Sigmoid colon (tissue), 4 donors: ENCODE results near the gene TMED7.

ENCODE experiments used
- CTCF ChIP-seq, 4 experiments: fragments of 450-650 bp in 3 of 4; fragments of 200-600 bp in 1 of 4; IDR thresholded peaks; one replicate each; pipeline ENCODE4 v1.5.1; 2016 to 2019; ENCODE audit warnings: antibody characterized with exemption in 4 of 4, mild to moderate bottlenecking in 3 of 4, moderate library complexity in 2 of 4
- EP300 ChIP-seq, 4 donors: sonication (generic); formaldehyde crosslinking; IDR thresholded peaks; one replicate each; pipeline ENCODE4 v1.6.1; 2017; ENCODE audit warnings: antibody characterized with exemption in 4 of 4
- POLR2AphosphoS5 ChIP-seq, 4 donors: sonication (generic); formaldehyde crosslinking; IDR thresholded peaks; one replicate each; pipeline ENCODE4 v1.6.1; 2017; ENCODE audit warnings: antibody characterized with exemption in 4 of 4

DNA sequence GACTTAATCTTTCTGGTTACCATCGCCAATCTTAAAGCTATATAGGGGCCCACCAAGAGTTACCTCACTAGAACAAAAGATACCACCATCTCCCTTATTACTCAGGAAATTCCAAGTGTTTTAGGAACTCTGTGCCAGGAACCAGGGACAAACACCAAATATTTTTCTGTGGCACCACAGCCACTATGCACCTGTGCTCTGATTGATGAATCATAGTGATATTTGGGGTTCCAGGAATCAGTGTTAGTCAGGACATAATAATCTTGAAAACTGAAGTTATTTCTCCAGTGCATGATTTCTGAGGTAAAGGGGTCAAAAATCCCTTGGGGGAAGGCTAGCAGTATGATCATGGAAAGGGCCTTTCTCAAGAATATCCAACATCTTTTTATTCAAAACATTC, 10.2 kb upstream of the TMED7 start:
- TF ChIP-seq CTCF (IDR thresholded peaks at IDR 0.05), result no peak
- TF ChIP-seq POLR2AphosphoS5 (IDR thresholded peaks at IDR 0.05), result no peak
- no peak for TF ChIP-seq EP300 (IDR thresholded peaks at IDR 0.05)
